ENCODE data around the gene TULP1.

- TF ChIP-seq, protein P1, sequence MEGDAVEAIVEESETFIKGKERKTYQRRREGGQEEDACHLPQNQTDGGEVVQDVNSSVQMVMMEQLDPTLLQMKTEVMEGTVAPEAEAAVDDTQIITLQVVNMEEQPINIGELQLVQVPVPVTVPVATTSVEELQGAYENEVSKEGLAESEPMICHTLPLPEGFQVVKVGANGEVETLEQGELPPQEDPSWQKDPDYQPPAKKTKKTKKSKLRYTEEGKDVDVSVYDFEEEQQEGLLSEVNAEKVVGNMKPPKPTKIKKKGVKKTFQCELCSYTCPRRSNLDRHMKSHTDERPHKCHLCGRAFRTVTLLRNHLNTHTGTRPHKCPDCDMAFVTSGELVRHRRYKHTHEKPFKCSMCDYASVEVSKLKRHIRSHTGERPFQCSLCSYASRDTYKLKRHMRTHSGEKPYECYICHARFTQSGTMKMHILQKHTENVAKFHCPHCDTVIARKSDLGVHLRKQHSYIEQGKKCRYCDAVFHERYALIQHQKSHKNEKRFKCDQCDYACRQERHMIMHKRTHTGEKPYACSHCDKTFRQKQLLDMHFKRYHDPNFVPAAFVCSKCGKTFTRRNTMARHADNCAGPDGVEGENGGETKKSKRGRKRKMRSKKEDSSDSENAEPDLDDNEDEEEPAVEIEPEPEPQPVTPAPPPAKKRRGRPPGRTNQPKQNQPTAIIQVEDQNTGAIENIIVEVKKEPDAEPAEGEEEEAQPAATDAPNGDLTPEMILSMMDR (IDR thresholded peaks at IDR 0.05; ENCODE audit: insufficient read depth, low read length, poor library complexity, severe bottlenecking): no peak
- no peak for TF ChIP-seq EZH2phosphoT487 (conservative IDR thresholded peaks at IDR 0.05; ENCODE audit: low read length)
Observed at GRCh38 chr6:35468980-35469750, 43.5 kb downstream of the TULP1 start.

Measured in SU-DHL-6 (cell line).